ENCODE measurements around the gene XKR3. TPM values are rescaled to one million over a fixed set of nuclear protein-coding genes. Genes with fewer than 3 reads are reported as not detected.
"Not testable (repeated sequence)": the region's sequence is repeated elsewhere in the genome, so short reads cannot be mapped to it uniquely, and the experiment has no call there.

Gene XKR3
- total and polyA plus RNA-seq, 3 donors from 2014 or later: 4.1 to 12.0 (median 4.9) TPM

DNA sequence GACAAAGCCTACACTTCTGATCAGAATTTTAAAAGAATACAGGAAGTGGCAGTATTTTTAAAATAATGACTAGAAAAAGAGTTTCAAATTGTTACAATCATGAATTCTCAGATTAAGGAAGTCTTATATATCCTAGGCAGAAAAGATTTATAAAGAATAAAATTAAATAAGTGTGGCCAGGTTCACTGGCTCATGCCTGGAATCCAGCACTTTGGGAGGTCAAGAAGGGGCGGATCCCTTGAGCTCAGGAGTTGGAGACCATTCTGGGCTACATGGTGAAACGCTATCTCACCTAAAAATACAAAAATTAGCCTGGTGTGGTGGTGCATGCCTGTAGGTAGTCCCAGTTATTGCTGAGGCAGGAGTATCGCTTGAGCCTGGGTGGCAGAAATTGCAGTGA, 24.1 kb downstream of the XKR3 start:
- Histone ChIP-seq H3K4me3 (no peak overlapping the region), H3K4me1 (no peaks in the 10 kb centered on the region), H3K9me3 (no peaks in the 10 kb centered on the region), H3K36me3 (ENCODE audit: low read depth, missing control alignments) (no peaks in the 10 kb centered on the region), H3K27me3 (no peaks in the 10 kb centered on the region), H3K27ac (no peak overlapping the region)
- WGBS, 2 donors: 83 to 88% methylated on average over 3 of the region's 3 CpGs
- DNase-seq: no peak
- intact Hi-C loops (cut with DNase I; ENCODE audit: low total_unique reads): no loop called here
- no peak for TF ChIP-seq POLR2A (IDR thresholded peaks at IDR 0.05)

DNA sequence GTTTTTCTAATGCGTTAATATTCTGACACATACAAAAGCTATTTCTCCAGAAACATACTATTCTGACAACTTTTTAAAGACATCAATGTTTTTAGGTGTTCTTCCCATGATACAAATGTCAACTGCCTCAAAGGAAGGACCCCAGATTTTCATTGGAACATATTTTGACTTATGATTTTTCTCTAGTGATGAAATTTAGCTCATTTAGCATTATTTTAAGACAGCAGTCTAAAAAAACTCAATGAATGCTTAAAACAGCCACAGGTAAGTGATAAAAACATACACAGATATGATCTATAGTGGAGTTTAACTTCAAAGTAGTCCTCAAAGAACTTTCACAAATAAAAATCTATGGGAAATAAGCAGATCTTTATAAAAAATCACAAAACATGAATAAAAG, 24.9 kb downstream of the XKR3 start:
- Histone ChIP-seq H3K9me3 (no peaks in the 10 kb centered on the region), H3K4me3 (no peak overlapping the region), H3K36me3 (ENCODE audit: low read depth, missing control alignments) (no peaks in the 10 kb centered on the region), H3K4me1 (no peaks in the 10 kb centered on the region), H3K27me3 (no peaks in the 10 kb centered on the region), H3K27ac (no peak overlapping the region)
- intact Hi-C loops (cut with DNase I; ENCODE audit: low total_unique reads): no loop called here
- no peak for DNase-seq
- WGBS, 2 donors: 68 to 89% methylated on average over 1 of the region's 1 CpG
- TF ChIP-seq, protein P1, sequence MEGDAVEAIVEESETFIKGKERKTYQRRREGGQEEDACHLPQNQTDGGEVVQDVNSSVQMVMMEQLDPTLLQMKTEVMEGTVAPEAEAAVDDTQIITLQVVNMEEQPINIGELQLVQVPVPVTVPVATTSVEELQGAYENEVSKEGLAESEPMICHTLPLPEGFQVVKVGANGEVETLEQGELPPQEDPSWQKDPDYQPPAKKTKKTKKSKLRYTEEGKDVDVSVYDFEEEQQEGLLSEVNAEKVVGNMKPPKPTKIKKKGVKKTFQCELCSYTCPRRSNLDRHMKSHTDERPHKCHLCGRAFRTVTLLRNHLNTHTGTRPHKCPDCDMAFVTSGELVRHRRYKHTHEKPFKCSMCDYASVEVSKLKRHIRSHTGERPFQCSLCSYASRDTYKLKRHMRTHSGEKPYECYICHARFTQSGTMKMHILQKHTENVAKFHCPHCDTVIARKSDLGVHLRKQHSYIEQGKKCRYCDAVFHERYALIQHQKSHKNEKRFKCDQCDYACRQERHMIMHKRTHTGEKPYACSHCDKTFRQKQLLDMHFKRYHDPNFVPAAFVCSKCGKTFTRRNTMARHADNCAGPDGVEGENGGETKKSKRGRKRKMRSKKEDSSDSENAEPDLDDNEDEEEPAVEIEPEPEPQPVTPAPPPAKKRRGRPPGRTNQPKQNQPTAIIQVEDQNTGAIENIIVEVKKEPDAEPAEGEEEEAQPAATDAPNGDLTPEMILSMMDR (IDR thresholded peaks at IDR 0.05): no peak
- TF ChIP-seq POLR2A (IDR thresholded peaks at IDR 0.05): no peak

DNA sequence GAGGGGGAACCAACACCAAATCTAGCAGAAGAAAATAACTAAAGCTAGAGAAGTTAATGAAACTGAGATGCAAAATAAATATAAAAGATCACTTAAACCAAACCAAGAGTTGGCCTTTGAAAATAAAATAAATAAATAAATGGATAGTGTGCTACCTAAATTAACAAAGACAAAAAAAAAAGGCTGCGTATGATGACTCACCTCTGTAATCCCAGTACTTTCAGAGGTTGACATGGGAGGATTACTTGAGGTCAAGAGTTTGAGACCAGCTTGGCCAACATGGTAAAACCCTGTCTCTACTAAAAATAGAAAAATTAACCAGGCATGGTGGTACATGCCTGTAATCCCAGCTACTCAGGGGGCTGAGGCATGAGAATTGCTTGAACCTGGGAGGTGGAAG, 29.7 kb downstream of the XKR3 start:
- H3K27ac ChIP-seq; DNase-seq; H3K36me3 ChIP-seq (ENCODE audit: low read depth, missing control alignments); intact Hi-C loops (cut with DNase I; ENCODE audit: low total_unique reads); H3K27me3 ChIP-seq; H3K4me3 ChIP-seq; H3K9me3 ChIP-seq; H3K4me1 ChIP-seq: not testable (repeated sequence)
- 77 to 97% methylated on average over 1 of the region's 1 CpG for WGBS, 2 donors

DNA sequence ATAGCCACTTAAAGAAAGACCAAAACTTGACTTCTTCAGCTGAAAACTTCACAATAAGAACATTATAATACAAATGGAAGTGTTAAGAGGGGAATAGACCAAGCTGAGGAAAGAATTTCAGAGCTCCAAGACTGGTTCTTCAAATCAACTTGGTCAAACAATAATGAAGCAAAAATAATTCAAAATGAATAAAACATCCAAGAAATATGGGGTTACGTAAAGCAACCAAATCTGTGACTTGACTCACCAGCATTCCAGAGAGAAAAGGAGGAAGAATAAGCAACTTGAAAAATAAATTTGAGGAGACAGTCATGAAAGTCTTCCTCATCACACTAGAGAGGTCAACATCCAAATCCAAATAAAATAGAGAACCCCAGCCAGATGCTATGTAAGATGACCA, 31.4 kb downstream of the XKR3 start:
- Histone ChIP-seq H3K4me1 (no peaks in the 10 kb centered on the region), H3K4me3 (no peak overlapping the region), H3K27me3 (no peaks in the 10 kb centered on the region), H3K9me3 (no peaks in the 10 kb centered on the region), H3K36me3 (ENCODE audit: low read depth, missing control alignments) (no peaks in the 10 kb centered on the region), H3K27ac (no peak overlapping the region)
- 96 to 97% methylated on average over 1 of the region's 1 CpG for WGBS, 2 donors
- TF ChIP-seq POLR2A (IDR thresholded peaks at IDR 0.05): no peak
- TF ChIP-seq, protein P1 (IDR thresholded peaks at IDR 0.05): no peak
- intact Hi-C loops (cut with DNase I; ENCODE audit: low total_unique reads): no loop called here
- no peak for DNase-seq

DNA sequence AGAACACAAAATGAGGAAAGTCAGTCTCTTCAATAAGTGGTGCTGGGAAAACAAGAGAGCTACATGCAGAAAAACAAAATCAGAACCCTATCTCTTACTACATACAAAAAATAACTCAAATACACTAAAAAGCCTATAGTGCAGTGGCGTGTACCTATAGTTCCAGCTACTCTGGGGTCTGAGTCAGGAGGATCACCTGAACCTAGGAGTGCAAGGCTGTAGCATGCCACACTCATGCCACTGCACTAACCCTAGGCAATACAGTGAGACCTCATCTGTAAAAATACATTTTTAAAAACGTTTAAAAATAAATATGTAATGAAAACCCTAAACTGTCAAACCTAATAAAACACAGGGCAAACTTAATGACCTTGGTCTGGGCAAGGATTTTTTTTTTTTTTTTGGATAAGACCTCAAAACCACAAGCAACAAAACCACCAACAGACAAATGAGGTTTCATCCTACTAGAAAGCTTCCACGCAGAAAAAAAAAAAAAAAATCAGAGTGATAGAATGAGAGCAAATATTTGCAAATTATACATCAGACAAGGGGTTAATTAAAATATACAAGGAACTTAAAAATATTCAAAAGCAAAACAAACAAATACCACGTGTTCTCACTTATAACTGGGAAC, 35.2 kb downstream of the XKR3 start:
- no peaks in the 10 kb centered on the region for H3K9me3 ChIP-seq
- H3K27ac ChIP-seq: no peak overlapping the region
- no peak for DNase-seq
- TF ChIP-seq POLR2A (IDR thresholded peaks at IDR 0.05): no peak
- TF ChIP-seq, protein P1 (IDR thresholded peaks at IDR 0.05): no peak
- intact Hi-C loops (cut with DNase I; ENCODE audit: low total_unique reads): no loop called here
- H3K36me3 ChIP-seq (ENCODE audit: low read depth, missing control alignments): no peaks in the 10 kb centered on the region
- H3K4me3 ChIP-seq: no peak overlapping the region
- H3K27me3 ChIP-seq: no peaks in the 10 kb centered on the region
- WGBS, 2 donors: 48 to 59% methylated on average over 4 of the region's 4 CpGs
- H3K4me1 ChIP-seq: no peaks in the 10 kb centered on the region

DNA sequence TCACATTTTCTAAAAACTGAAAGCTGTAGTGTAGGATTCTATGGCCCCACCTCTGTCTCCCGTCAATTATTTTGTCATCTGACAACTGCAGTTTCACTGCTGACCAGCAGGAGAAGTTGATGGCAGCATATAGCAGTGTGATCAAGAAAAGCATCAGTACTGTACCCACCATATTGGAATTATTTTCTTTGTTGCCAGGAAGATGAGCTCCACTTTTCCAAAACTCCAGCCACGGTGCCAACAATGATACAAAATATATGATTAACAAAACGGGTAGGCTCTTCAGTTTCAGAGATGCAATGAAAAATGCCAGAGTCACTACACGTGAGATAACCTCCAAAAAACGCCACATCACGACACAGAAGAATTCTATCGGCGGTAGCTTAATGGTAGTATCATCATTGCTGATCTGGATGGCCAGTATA, 41.3 kb downstream of the XKR3 start:
- no peak for DNase-seq
- H3K4me3 ChIP-seq: no peak overlapping the region
- no peaks in the 10 kb centered on the region for H3K4me1 ChIP-seq
- WGBS, 2 donors: 66 to 69% methylated on average over 8 of the region's 8 CpGs
- H3K9me3 ChIP-seq: no peaks in the 10 kb centered on the region
- TF ChIP-seq, protein P1 (IDR thresholded peaks at IDR 0.05): peak in 2 of 3 experiments; percentile 28 to 32
- TF ChIP-seq POLR2A (IDR thresholded peaks at IDR 0.05): no peak
- no peaks in the 10 kb centered on the region for H3K27me3 ChIP-seq
- intact Hi-C loops (cut with DNase I; ENCODE audit: low total_unique reads): no loop called here
- no peak overlapping the region for H3K27ac ChIP-seq
- H3K36me3 ChIP-seq (ENCODE audit: low read depth, missing control alignments): no peaks in the 10 kb centered on the region
